OCI-LY3 (cell line): ENCODE data around the gene FAM163A.

Source experiments
- H2AFZ ChIP-seq: fragments of 200-600, 300-600 bp; shearing (Covaris generic); 2 replicates; pipeline ENCODE4 v1.6.0; 2014; ENCODE audit warnings: antibody characterized with exemption, low read depth, low read length
- H3K27ac ChIP-seq: fragments of 200-600, 300-600 bp; sonication (generic); 2 replicates; pipeline ENCODE4 v1.5.1; 2014; ENCODE audit warnings: mild to moderate bottlenecking, low read length, moderate library complexity, mixed read lengths
- H3K27me3 ChIP-seq: fragments of 200-600, 300-600 bp; sonication (generic); 2 replicates; pipeline ENCODE4 v1.6.1; 2014; ENCODE audit warnings: low read depth, low read length, mixed read lengths
- H3K36me3 ChIP-seq: fragments of 200-600, 300-600 bp; sonication (generic); replicated peaks from 2 replicates; pipeline ENCODE3; 2014; ENCODE audit warnings: low read depth, low read length, mixed read lengths
- H3K4me1 ChIP-seq: fragments of 300-600, 200-600 bp; sonication (generic); 2 replicates; pipeline ENCODE4 v1.6.1; 2014; ENCODE audit warnings: low read length, mixed read lengths
- H3K4me2 ChIP-seq: fragments of 200-600, 300-600 bp; sonication (generic); 2 replicates; pipeline ENCODE4 v1.6.1; 2014; ENCODE audit warnings: low read length, mixed read lengths
- H3K4me3 ChIP-seq: fragments of 300-600, 200-600 bp; sonication (generic); 2 replicates; pipeline ENCODE4 v1.5.1; 2014; ENCODE audit warnings: antibody characterized with exemption, mild to moderate bottlenecking, low read length, moderate library complexity
- H3K79me2 ChIP-seq: fragments of 300-600, 200-600 bp; shearing (Covaris generic); 2 replicates; pipeline ENCODE4 v1.6.1; 2014; ENCODE audit warnings: mild to moderate bottlenecking, low read length, mixed read lengths
- H3K9ac ChIP-seq: fragments of 300-600, 200-600 bp; shearing (Covaris generic); 2 replicates; pipeline ENCODE4 v1.6.0; 2014; ENCODE audit warnings: mild to moderate bottlenecking, low read length, moderate library complexity
- H3K9me3 ChIP-seq: fragments of 200-600, 300-600 bp; shearing (Covaris generic); 2 replicates; pipeline ENCODE4 v1.6.1; 2014; ENCODE audit warnings: low read length, mixed read lengths; ENCODE audit not compliant: insufficient read depth
- H4K20me1 ChIP-seq: fragments of 200-600, 300-600 bp; sonication (generic); 2 replicates; pipeline ENCODE4 v1.6.1; 2016; ENCODE audit warnings: low read length, mixed read lengths; ENCODE audit not compliant: insufficient read depth
- EZH2phosphoT487 ChIP-seq: fragments of 200-600 bp; shearing (Covaris generic); IDR thresholded peaks from 2 replicates; pipeline ENCODE4 v1.6.1; 2018; ENCODE audit warnings: antibody characterized with exemption, mixed run types, low read depth
- TF ChIP-seq, protein P1 (sequence below): fragments of 200-600, 300-600 bp; sonication (generic); IDR thresholded peaks from 2 replicates; pipeline ENCODE4 v1.5.1; 2014; ENCODE audit warnings: antibody characterized with exemption, low read length, low read depth

Gene FAM163A

DNA sequence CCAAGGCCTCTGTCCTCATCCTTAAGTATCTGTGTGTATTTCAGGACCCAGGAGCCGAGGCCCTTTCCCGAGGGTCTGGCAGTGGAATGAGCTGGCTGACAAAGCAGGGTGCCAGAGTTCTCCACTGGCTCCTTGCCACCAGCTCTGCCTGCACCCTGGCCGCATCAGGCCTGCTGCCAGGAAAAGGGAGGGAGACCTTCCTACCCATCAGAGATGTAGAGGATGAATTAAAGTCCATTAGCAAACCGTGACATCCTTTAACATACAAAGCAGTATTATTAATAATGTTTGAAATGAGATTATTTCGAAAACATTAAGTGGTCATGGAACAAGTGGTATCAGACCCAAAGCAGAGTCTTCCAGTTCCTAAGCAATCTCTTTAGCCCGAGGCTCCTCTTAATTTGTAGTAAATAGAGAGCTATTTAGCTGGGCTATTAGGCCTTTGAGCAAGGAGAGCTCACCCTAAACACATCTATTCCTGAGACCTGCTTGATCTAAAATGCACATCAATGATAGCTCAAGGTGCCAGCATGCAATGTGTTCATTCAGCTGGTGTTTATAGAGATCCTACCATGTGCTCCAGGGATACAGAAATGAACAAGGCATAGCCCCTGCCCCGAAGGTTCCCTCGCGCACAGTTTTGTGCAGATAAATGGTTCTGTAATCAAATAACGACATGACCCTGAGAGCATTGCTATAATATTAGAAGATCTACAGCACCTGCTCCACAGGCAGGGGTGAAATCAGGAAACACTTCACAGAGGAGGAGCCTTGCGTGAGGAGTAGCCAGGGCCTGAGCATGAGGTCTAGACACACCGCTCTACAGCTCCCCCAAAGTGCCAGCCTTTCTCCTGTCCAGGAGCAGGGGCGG is 44.0 kb downstream of the FAM163A start:
- no peak for TF ChIP-seq EZH2phosphoT487
- TF ChIP-seq, protein P1, sequence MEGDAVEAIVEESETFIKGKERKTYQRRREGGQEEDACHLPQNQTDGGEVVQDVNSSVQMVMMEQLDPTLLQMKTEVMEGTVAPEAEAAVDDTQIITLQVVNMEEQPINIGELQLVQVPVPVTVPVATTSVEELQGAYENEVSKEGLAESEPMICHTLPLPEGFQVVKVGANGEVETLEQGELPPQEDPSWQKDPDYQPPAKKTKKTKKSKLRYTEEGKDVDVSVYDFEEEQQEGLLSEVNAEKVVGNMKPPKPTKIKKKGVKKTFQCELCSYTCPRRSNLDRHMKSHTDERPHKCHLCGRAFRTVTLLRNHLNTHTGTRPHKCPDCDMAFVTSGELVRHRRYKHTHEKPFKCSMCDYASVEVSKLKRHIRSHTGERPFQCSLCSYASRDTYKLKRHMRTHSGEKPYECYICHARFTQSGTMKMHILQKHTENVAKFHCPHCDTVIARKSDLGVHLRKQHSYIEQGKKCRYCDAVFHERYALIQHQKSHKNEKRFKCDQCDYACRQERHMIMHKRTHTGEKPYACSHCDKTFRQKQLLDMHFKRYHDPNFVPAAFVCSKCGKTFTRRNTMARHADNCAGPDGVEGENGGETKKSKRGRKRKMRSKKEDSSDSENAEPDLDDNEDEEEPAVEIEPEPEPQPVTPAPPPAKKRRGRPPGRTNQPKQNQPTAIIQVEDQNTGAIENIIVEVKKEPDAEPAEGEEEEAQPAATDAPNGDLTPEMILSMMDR = no peak
- Histone ChIP-seq H2AFZ (no peak overlapping the region), H3K36me3 (no peaks in the 10 kb centered on the region), H3K4me1 (no peaks in the 10 kb centered on the region), H3K4me2 (no peak overlapping the region), H3K9ac (no peak overlapping the region), H3K4me3 (no peak overlapping the region), H3K79me2 (no peaks in the 10 kb centered on the region), H3K27me3 (peaks cover 15% of the 10 kb centered on the region), H4K20me1 (no peaks in the 10 kb centered on the region), H3K27ac (no peak overlapping the region), H3K9me3 (no peaks in the 10 kb centered on the region)

DNA sequence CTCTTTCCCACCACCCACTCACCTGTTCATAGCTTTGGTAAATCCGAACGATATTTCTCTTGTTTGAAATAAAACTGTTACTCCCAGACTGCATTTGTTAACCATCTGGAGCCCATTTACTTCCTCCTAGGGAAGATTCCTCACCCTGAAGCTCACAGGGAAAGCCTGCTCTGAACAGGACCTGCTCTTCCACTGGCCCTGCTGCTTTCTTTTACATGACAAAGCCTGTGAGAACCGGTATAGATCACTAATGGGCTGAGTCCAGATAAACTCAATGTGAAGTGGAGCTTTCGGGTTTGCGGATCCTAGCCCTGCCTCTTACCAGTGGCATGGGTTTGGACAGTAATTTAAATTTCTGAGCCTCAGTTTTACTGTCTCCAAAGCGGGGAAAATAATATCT is 45.2 kb downstream of the FAM163A start:
- Histone ChIP-seq H3K4me1 (no peaks in the 10 kb centered on the region), H3K79me2 (no peaks in the 10 kb centered on the region), H3K4me2 (no peak overlapping the region), H3K27ac (no peak overlapping the region), H3K4me3 (no peak overlapping the region), H3K27me3 (peaks cover 15% of the 10 kb centered on the region), H4K20me1 (no peaks in the 10 kb centered on the region), H3K36me3 (no peaks in the 10 kb centered on the region), H3K9me3 (no peaks in the 10 kb centered on the region), H3K9ac (no peak overlapping the region), H2AFZ (no peak overlapping the region)
- no peak for TF ChIP-seq EZH2phosphoT487
- TF ChIP-seq, protein P1 = no peak

DNA sequence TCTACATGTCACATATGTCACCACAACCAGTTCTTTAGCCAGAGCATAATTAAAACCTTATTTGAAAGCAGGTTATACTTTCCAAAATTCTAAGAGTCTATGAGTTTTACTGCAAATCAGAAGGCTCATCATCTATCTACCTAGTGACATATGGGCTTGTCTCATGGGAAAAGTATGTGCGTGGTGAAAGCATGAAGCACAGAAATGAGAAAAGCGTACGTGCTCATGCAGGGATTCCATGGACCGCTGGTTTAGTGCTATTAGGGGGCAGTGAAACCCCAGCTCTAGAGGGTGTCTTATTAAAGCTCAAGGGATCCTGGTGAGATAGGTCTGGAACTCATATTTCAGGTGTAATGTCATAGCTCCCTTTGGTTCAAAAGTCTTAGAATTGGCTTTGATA is 50.2 kb downstream of the FAM163A start:
- Histone ChIP-seq H3K4me3 (no peak overlapping the region), H3K9ac (no peak overlapping the region), H3K79me2 (no peaks in the 10 kb centered on the region), H3K36me3 (no peaks in the 10 kb centered on the region), H3K27ac (no peak overlapping the region), H3K4me1 (no peaks in the 10 kb centered on the region), H3K27me3 (peaks cover 6% of the 10 kb centered on the region; the same call in 1 of the 2 replicates), H4K20me1 (no peaks in the 10 kb centered on the region), H3K9me3 (no peaks in the 10 kb centered on the region), H2AFZ (no peak overlapping the region), H3K4me2 (no peak overlapping the region)
- no peak for TF ChIP-seq EZH2phosphoT487
- TF ChIP-seq, protein P1 = no peak

DNA sequence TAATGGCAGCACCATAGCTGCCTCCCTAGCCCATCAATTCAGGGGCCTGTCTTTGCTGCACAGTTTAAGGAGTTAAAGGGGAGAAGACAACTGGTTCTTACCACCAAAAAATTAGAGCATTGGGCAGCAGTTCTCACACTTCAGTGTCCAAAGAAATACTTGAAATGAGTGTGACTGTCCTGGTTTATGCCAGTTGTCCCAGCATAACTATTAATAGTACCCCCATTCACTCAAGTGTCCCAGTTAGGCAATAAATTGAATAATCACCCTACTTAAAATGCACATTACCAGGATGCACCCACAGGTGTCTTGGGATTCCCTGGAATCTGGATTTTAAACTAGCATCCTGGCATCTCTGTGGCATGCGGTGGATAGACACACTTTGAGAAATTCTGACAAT is 51.1 kb downstream of the FAM163A start:
- Histone ChIP-seq H4K20me1 (no peaks in the 10 kb centered on the region), H3K9ac (no peak overlapping the region), H2AFZ (no peak overlapping the region), H3K4me2 (no peak overlapping the region), H3K79me2 (no peaks in the 10 kb centered on the region), H3K27me3 (peaks cover 6% of the 10 kb centered on the region; the same call in 1 of the 2 replicates), H3K4me3 (no peak overlapping the region), H3K9me3 (no peaks in the 10 kb centered on the region), H3K36me3 (no peaks in the 10 kb centered on the region), H3K4me1 (no peaks in the 10 kb centered on the region), H3K27ac (no peak overlapping the region)
- TF ChIP-seq, protein P1 = no peak
- no peak for TF ChIP-seq EZH2phosphoT487
